Astrocyte (in vitro differentiated cells and primary cell): ENCODE data around the gene ZBTB45. TPM values are rescaled to one million over a fixed set of nuclear protein-coding genes. Genes with fewer than 3 reads are reported as not detected.

Experiments
- DNase-seq: peaks from one replicate; pipeline ENCODE4 v3.0.0-alpha.2; 2010; ENCODE audit warnings: low read depth
- FAIRE-seq: peaks from 2 replicates; lab custom pipeline; 2011; peaks lifted over from hg19 to GRCh38; lab: Jason Lieb, UNC
- H2AFZ ChIP-seq: 2 replicates; pipeline ENCODE4 v1.6.0; 2012; ENCODE audit warnings: low read depth, low read length, inconsistent platforms
- H3K27ac ChIP-seq: 2 replicates; pipeline ENCODE4 v1.5.1; 2011; ENCODE audit warnings: low read depth, low read length, inconsistent platforms
- H3K27me3 ChIP-seq: 2 replicates; pipeline ENCODE4 v1.6.0; 2011; ENCODE audit warnings: low read length, inconsistent platforms; ENCODE audit not compliant: insufficient read depth
- H3K36me3 ChIP-seq: 2 replicates; pipeline ENCODE4 v1.5.1; 2011; ENCODE audit warnings: low read length, inconsistent platforms; ENCODE audit not compliant: insufficient read depth
- H3K4me1 ChIP-seq: 2 replicates; pipeline ENCODE4 v1.5.1; 2011; ENCODE audit warnings: low read length, inconsistent platforms; ENCODE audit not compliant: insufficient read depth
- H3K4me2 ChIP-seq: 2 replicates; pipeline ENCODE4 v1.6.0; 2012; ENCODE audit warnings: low read length, inconsistent platforms
- H3K4me3 ChIP-seq: 2 replicates; pipeline ENCODE4 v1.5.1; 2011; ENCODE audit warnings: low read depth, mild to moderate bottlenecking, low read length, inconsistent platforms; ENCODE audit not compliant: insufficient read depth
- H3K79me2 ChIP-seq: 2 replicates; pipeline ENCODE4 v1.6.0; 2012; ENCODE audit warnings: mild to moderate bottlenecking, low read length, inconsistent platforms; ENCODE audit not compliant: insufficient read depth
- H3K9ac ChIP-seq: 2 replicates; pipeline ENCODE4 v1.6.0; 2012; ENCODE audit warnings: mild to moderate bottlenecking, low read length, inconsistent platforms
- H3K9me3 ChIP-seq: 2 replicates; pipeline ENCODE4 v1.5.1; 2012; ENCODE audit warnings: low read depth, mild to moderate bottlenecking, low read length, inconsistent platforms; ENCODE audit not compliant: insufficient read depth
- H4K20me1 ChIP-seq: 2 replicates; pipeline ENCODE4 v1.6.0; 2012; ENCODE audit warnings: low read length, inconsistent platforms; ENCODE audit not compliant: insufficient read depth
- H3K27ac Mint-ChIP-seq: one replicate; pipeline ENCODE4 v1.8.0; 2021; ENCODE audit warnings: mild to moderate bottlenecking, mixed read lengths; ENCODE audit not compliant: unreplicated experiment
- H3K27me3 Mint-ChIP-seq: one replicate; pipeline ENCODE4 v1.8.0; 2021; ENCODE audit warnings: low read depth, mixed read lengths; ENCODE audit not compliant: unreplicated experiment
- H3K36me3 Mint-ChIP-seq: one replicate; pipeline ENCODE4 v1.8.0; 2021; ENCODE audit warnings: low read depth, mixed read lengths; ENCODE audit not compliant: unreplicated experiment
- H3K4me1 Mint-ChIP-seq: one replicate; pipeline ENCODE4 v1.8.0; 2021; ENCODE audit warnings: low read depth, mixed read lengths; ENCODE audit not compliant: unreplicated experiment
- H3K4me3 Mint-ChIP-seq: one replicate; pipeline ENCODE4 v1.8.0; 2021; ENCODE audit warnings: mild to moderate bottlenecking, moderate library complexity, mixed read lengths; ENCODE audit not compliant: unreplicated experiment
- H3K9me3 Mint-ChIP-seq: one replicate; pipeline ENCODE4 v1.8.0; 2021; ENCODE audit warnings: mild to moderate bottlenecking, mixed read lengths; ENCODE audit not compliant: unreplicated experiment
- EZH2 ChIP-seq: IDR thresholded peaks from 2 replicates; pipeline ENCODE4 v1.6.1; 2012; ENCODE audit warnings: mild to moderate bottlenecking, low read length, inconsistent platforms; ENCODE audit not compliant: insufficient read depth
- total RNA-seq: library from RNA; stranded (reverse); gene quantifications from 2 replicates; pipeline ENCODE4 v1.2.1, GENCODE V29; 2021
- TF ChIP-seq, protein P1 (sequence below): IDR thresholded peaks from 2 replicates; pipeline ENCODE4 v1.5.1; 2011; ENCODE audit warnings: low read depth, mild to moderate bottlenecking, inconsistent platforms, low read length, moderate library complexity; ENCODE audit not compliant: insufficient read depth

Gene ZBTB45
- total RNA-seq, 1 donor from 2014 or later, result 16.3 TPM

DNA sequence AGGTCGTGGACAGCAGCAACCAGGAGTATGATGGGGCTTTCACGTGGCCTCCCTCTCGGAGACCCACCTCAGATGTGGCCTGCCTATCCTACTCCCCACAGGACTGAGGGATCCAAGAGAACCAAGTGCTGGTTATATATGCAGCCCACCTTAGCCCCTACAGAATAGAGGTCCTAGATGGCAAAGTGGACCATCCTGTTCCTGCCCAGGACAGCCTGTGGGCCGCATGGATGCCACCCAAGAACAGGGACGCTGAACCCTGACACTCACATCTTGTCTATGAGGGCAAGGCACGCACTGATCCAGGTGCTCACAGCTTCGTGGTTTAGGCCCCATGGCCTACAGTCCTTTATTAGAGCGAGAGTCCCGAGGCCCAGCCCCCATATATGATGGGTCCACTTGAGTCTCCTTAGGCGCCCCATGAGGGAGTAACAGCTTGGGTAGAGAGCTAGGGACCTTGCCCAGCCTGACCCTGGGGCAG lies 6.4 kb downstream of the ZBTB45 start:
- Histone ChIP-seq H3K27ac (no peak overlapping the region), H3K4me3 (no peak overlapping the region), H3K9ac (no peak overlapping the region), H2AFZ (no peak overlapping the region), H3K27me3 (no peaks in the 10 kb centered on the region), H3K4me1 (peaks cover 10% of the 10 kb centered on the region), H3K9me3 (no peaks in the 10 kb centered on the region), H3K4me2 (no peak overlapping the region), H3K79me2 (peaks cover 37% of the 10 kb centered on the region), H4K20me1 (peaks cover 17% of the 10 kb centered on the region), H3K36me3 (peaks cover 2% of the 10 kb centered on the region)
- DNase-seq (no peak), FAIRE-seq (no peak)
- TF ChIP-seq EZH2, result no peak
- TF ChIP-seq, protein P1, sequence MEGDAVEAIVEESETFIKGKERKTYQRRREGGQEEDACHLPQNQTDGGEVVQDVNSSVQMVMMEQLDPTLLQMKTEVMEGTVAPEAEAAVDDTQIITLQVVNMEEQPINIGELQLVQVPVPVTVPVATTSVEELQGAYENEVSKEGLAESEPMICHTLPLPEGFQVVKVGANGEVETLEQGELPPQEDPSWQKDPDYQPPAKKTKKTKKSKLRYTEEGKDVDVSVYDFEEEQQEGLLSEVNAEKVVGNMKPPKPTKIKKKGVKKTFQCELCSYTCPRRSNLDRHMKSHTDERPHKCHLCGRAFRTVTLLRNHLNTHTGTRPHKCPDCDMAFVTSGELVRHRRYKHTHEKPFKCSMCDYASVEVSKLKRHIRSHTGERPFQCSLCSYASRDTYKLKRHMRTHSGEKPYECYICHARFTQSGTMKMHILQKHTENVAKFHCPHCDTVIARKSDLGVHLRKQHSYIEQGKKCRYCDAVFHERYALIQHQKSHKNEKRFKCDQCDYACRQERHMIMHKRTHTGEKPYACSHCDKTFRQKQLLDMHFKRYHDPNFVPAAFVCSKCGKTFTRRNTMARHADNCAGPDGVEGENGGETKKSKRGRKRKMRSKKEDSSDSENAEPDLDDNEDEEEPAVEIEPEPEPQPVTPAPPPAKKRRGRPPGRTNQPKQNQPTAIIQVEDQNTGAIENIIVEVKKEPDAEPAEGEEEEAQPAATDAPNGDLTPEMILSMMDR, result no peak
- Mint-ChIP-seq H3K27ac (no peak overlapping the region), H3K27me3 (no peaks in the 10 kb centered on the region), H3K9me3 (no peaks in the 10 kb centered on the region), H3K36me3 (peaks cover 14% of the 10 kb centered on the region), H3K4me3 (no peak overlapping the region), H3K4me1 (peaks cover 18% of the 10 kb centered on the region)

DNA sequence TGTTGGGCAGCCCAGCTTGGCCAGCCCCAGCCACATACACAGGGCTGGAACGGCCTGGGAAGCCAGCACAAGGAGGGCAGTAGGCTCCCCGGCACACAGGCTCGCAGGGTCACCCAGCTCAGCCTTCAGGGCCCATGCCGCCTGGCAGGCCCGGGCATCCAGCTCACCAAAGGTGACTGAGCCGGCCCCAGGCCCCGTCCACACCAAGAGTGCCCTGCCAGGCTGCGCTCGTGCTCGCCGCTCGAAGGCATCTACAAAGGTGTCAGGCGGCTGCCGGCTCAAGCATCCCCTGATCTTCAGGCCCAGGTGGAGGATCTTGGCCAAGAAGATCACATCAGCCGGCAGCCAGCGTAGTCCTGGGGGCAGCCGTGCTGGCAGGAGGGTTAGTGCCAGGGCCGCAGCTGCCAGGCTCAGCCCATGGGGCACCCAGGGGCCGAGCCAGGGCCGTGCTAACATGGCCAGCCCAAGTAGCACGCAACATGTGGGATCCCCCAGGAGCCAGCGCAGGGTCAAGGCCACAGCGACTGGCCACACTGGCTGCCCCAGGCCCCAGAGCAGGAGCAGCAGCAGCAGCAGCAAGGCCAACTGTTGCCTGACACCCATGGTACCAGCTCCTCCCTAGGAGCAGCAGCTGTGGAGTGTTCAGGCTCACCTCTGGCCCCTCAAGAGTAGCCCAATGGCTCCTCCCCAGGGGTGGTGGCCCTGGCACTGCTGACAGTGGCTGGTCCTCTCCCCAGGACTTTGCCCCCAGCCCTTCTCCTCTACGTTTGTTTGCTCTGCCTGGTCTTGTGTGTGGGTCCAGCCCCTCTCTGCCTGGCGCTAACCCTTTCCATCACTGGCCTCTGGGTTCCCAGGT lies 8.0 kb downstream of the ZBTB45 start, which contains the start of gene SLC27A5:
Gene SLC27A5, minus strand, starts transcription at position 640 of the 856 bp plus-strand sequence. Its CDS starts 37 bp downstream, at position 603.
- peaks cover 14% of the 10 kb centered on the region for H3K4me1 Mint-ChIP-seq
- no peak within 1 kb of the TSS for H3K27ac Mint-ChIP-seq
- no peak within 1 kb of the TSS for H3K4me3 Mint-ChIP-seq
- no peak for FAIRE-seq
- peaks cover 2% of the 10 kb centered on the region for H3K36me3 ChIP-seq
- peaks cover 6% of the 10 kb centered on the region for H3K4me1 ChIP-seq
- no peak within 1 kb of the TSS for H3K4me3 ChIP-seq
- no peak for TF ChIP-seq EZH2
- TF ChIP-seq, protein P1, result no peak
- H4K20me1 ChIP-seq, result peaks cover 13% of the 10 kb centered on the region
- H3K9me3 Mint-ChIP-seq, result peaks cover 2% of the 10 kb centered on the region
- no peak for DNase-seq
- H3K79me2 ChIP-seq, result peaks cover 20% of the 10 kb centered on the region
- H3K27me3 ChIP-seq, result no peaks in the 10 kb centered on the region
- H3K36me3 Mint-ChIP-seq, result peaks cover 17% of the 10 kb centered on the region
- no peak within 1 kb of the TSS for H3K4me2 ChIP-seq
- no peak within 1 kb of the TSS for H3K27ac ChIP-seq
- no peaks in the 10 kb centered on the region for H3K9me3 ChIP-seq
- no peaks in the 10 kb centered on the region for H3K27me3 Mint-ChIP-seq
- no peak within 1 kb of the TSS for H2AFZ ChIP-seq
- H3K9ac ChIP-seq, result no peak within 1 kb of the TSS
